ENCODE data around the gene KRT10.
"Not testable (repeated sequence)": the region's sequence is repeated elsewhere in the genome, so short reads cannot be mapped to it uniquely, and the experiment has no call there.

KRT10 gene

DNA sequence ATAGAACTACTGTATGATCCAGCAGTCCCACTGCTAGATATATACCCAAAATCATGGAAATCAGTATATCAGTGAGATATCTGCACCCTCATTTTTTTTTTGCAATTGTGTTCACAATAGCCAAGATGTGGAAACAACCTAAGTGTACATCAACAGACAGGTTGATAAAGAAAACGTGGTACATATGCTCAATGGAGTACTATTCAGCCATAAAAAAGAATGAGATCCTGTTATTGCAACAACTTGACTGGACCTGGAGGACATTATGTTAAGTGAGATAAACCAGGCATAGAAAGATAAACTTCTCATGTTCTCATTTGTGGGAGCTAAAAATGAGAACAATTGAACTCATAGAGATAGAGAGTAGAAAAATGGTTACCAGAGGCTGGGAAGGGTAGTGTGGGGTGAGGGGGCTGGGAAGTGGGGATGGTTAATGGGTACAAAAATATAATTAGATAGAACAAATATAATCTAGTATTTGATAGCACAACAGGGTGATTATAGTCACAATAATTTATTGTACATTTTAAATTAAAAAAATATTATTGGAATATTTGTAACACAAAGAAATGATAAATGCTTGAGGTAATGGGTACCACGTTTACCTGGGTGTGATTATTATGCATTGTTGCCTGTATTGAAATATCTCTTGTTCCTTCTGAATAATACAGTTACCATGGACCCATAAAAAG is 7.8 kb upstream of the KRT10 start:
- no peak for DNase-seq

DNA sequence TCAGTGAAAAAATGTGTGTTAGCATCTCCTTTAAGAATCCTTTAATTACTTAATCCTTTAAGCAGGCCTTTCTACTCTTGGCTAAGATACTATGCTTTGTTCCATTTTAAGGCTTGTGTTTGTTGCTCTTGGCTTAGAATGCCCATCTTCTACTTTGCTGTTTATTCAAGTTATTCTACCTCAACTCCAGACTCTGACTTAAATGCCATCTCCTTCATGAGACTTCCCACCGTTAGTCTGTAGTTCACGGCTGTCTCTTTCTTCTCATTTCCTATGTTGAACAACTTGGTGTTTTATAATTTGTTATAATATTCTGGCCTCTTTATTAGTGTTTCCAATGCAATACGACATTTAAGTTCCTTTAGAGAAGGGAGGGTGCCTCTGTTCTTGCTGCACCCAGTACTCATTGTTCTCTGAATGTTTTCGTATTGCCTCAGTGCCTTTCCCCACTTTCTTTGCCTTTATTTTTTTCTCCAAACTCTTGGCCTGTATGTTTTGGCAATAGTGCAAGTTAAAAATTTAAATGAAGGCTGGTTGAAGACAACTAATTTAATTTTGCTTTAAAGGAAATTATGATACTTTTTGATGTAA is 6.1 kb upstream of the KRT10 start:
- DNase-seq: no peak

DNA sequence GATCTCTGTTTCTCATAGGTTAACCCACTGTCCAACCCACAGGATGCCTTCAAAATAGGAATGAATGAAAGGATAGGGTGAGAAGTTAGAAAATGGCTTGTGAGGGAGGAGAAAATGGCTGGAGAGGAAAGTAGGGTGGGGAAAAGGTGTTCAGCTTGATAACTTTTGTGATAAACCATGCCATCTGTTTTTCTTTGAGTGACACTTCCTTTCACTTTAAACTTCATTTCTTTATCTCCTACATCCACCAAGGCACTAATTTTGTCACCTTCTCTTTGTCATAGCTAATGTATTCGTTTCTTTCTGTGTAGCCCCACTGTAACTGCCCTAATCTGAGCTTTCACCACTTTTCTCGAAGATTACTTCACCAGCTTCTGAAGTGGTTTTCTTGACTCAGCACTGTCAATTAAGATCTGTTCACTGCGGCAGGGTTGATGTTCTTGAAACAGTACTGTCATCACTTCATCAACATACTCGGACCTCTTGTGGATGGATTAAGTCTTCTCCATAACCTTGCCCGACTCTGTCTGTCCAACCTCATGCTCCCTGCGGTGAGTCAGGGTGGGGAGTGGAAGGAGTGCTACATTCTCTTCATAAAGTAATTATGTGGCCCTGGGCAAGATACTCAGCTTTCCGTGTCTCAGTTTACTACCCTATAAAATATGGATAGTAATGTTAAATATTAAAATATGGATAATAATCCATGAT is 5.5 kb upstream of the KRT10 start:
- no peak for DNase-seq

DNA sequence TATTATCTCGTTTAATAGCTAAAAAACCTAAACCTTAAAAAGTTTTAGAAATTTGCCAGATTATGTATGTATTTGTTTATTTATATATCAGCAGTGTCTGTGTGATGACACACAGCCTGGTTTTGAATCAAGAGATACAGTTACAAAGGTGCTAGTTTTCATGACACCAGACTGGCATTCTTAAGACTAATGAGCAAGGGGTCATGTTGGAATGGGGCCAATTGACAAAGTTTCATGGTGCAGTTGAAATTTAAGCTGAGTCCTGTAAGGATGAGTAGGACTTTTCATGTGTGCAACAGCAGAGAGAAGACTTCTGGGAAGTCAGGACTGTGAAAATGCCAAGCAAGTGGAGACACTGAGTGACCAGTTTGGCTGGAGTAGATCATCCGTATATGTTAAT is 3.2 kb upstream of the KRT10 start:
- DNase-seq: no peak

DNA sequence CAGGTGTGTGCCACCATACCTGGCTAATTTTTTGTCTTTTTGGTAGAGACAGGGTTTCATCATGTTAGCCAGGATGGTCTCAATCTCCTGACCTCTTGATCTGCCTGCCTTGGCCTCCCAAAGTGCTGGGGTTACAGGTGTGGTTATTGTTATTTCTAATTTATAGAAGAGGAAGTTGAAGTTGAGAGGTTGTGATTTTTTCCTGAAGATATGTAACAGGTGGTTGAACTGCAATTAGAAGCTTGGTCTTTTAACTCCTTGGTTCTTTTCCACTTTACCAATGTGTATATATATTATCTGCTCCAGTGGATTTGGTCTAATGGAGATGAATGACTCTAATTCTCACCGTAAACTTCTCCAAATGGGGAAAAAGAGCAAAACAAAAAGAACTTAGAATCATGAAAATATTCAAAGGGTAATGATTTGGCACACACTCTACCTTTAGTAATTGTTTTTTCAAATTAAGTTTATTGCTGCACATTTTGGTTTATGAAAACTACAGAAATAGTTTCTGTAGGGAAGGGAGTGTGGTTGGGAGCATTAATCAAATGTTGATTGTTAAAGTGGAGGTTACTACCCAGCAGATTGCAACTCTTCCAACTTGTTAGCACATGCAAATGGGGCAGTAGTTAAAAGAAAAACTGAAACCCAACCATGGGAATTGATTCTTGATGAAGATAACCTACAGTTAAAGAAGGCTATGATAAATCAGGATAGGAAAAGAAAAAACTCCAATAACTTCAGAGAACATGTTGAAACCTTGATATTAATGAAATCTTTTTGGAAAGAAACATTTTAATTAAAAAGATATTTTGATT is 1.8 kb upstream of the KRT10 start:
- DNase-seq: no peak

DNA sequence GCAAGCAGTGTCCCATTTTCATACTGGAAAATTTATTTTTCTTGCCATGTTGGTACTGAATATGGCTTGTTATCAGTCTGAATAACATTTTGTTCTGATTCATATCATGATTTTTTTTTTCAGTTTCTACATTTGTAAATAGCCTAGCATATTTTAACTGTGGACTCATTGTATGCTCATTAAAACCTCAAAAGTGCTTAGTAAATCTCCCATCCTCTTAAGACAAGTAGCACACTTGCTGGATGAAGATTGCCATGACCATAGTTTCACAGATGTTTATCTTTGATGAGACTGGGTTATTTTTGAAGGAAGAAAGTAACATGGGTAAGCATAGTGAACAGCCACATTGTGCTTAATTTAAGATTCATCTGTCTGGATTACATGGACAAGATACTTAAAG is 878 bp downstream of the KRT10 start:
- no peak for DNase-seq

DNA sequence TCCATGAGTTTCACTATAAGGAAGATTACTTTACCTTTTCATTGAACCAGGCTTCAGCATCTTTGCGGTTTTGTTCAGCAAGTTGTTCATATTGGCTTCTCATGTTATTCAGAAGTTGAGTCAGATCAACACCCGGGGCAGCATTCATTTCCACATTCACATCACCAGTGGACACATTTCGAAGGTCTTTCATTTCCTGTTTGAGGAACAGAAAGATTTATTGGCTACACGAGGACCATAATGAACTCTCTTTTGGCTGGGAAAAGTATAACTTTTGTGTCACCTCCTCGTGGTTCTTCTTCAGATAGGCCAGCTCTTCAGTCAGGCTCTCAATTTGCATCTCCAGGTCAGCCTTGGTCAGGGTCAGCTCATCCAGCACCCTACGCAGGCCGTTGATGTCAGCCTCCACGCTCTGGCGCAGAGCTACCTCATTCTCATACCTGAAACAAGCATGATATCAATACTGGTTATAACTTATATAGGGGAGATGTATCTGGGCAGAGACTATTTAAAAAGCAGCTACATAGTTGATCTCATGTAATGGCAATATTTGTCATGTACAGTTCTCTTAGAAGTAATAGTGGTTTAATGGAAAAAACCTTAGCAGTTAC is 2.1 kb downstream of the KRT10 start:
- no peak for DNase-seq

DNA sequence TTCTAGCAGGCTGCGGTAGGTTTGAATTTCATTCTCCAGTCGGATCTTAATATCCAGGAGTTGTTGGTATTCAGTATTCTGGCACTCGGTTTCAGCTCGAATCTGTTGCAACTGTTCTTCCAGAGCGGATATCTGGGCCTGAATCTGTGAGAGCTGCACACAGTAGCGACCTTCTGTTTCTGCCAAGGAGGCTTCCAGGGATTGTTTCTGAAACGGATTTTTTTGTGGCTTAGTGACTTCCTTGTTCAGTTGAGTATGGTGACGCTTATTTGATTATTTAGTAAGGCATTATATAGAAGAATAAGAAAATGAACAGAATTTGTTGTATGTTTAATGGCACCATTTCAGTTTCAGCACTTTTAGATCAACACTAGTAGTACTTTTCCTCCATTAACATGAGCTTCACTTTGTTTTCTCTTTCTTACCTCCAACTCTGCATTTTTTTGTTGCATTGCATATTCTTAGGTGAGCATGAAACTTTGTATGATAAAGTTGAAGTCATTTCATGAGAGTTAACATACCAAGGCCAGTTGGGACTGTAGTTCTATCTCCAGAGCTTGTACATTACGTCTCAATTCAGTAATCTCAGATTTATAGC is 2.8 kb downstream of the KRT10 start:
- no peak for DNase-seq

DNA sequence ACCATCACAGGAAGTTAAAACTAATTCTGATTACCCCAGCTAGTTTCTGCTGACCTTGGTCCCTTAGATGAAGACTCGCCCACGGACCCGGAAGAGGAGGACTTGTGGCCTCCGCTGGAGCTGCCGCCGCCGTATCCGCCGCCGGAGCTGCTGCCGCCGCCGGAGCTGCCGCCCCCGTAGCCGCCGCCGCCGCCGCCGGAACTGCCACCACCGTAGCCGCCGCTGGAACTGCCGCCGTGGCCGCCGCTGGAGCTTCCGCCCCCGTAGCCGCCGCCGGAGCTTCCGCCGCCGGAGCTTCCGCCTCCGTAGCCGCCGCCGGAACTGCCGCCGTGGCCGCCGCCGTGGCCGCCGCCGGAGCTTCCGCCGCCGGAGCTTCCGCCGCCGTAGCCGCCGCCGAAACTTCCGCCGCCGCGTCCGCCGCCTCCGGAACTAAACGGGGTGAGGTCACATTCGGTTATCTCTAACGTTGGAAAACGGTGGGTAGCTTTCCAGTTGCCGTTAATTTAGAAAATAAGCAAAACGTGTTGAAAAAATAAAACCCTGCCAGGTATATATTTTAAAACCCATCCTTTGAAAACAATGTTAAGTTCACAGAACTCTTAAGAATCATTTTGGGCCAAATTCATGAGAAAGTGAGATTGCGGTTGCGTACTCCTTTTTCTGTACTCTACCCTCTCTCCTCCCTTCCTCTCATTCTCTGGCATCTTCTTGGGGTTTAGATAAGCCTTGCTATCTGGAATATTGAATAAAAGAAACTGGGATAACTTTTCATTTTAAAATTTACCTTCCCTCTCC is 3.5 kb downstream of the KRT10 start:
- peak; percentile 63 to 83 (median 73) for DNase-seq

DNA sequence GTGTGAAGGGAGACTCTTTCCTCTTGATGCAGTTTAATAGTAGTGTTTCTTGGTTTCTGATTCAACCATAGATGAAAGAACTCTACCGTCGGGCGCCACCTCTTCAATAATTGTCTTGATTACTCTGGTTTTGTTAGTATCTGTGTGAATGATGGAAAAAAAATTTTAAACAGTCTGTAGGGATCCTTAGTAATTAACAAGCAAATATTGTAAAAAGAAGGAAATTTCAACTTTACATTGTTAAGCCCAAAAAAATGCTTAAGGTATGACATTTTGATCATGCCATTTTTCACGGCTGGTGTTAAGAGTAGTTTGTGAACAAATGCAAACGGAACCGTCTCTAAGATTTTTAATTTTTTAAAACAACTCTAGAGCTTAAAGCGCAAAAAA is 4.1 kb downstream of the KRT10 start:
- no peak for DNase-seq

DNA sequence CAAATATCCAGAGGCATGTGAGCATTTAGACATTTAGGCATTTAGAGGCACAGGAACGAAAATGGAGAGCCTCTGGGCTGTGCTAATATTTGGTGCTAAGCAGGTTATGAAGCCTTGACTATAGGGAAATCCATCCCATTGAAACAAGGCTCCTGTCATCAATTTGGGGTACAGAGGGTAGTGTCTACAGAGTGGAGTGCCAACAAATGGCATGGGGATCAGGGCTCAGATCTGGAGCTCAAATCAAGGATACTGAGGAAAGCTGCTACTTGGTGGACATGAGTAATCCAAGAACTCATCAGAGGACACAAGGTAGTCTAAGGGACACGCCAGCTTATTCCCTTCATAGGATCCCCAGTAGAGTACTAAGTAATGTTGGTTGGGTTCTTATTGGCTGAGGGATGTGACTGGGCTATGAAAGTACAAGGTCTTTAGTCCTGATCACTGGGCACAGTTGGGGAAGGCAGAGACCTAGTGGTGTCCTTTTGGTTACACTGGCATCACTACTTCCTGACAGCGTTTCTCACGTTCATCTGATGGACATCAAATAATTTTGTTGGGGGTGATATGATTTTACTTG is 5.2 kb downstream of the KRT10 start:
- DNase-seq: no peak

DNA sequence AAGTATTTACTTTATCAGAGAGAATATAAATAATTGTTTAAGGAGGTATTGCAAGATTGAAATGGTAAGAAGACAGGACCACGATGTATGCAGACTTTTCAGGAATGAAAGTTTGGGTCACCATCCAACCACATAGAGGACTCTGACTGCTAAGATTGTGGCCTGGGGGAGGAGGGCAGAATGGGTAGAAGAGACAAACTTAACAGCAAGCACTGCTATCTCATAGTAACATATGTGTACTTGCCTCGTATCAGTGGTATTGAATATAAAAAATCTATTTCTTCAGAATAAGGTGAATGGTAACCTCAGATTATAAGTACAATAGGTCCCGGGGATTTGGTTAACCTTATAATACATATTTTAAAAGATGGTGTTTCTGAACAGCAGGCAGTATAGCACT is 5.8 kb downstream of the KRT10 start:
- DNase-seq: no peak

DNA sequence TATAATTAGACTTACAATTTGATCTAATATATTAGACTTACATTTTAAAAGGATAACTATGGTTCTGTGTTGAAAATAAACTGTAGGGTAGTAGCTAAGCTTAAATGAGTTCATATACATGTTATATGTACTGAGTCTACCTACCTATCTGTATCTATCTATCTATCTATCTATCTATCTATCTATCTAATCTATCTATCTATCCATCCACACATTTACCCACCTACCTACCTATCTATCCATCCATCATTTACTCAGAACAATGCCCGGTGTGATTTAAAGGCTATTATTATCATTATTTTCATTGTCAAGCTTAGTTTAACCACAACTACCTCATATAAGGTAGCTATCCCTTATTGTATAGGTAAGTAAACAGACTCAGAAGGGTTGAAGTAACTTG is 7.0 kb downstream of the KRT10 start:
- DNase-seq: no peak

DNA sequence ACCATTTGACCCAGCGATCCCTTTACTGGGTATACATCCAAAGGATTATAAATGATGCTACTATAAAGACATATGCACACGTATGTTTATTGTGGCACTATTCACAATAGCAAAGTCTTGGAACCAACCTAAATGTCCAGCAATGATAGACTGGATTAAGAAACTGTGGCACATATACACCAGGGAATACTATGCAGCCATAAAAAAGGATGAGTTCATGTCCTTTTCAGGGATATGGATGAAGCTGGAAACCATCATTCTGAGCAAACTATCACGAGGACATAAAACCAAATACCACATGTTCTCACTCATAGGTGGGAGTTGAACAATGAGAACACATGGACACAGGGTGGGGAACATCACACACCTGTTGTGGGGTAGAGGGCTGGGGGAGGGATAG is 7.8 kb downstream of the KRT10 start:
- DNase-seq: not testable (repeated sequence)

DNA sequence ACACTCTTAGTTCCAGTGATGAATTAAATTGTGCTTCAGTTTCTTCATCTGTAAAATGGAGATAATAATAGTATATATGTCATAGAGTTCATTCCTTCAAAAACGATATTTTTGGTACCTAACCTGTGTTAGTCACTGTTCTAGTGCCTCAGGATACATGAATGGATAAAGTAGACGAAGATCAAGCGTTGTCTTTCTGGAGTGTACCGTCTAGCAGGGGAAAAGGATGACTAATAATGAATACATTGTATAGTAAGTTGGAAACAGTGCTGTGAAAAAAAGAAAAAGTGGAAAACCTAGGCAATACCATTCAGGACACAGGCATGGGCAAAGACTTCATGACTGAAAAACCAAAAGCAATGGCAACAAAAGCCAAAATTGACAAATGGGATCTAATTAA is 8.6 kb downstream of the KRT10 start:
- DNase-seq: no peak

DNA sequence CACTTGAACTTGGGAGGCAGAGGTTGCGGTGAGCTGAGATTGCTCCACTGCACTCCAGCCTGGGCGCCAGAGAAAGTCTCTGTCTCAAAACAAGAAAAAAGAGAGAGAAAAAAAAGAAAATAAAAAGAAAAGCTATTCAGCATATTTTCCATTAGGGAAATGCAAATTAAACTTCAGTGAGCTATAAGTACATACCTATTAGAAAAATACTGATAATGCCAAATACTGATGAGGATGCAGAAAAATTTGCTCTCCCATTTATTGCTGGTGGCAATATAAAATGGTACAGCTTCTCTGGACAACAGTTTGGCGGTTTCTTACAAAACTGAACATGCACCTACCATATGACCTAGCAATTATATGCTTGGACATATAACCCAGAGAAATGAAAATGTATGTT is 9.8 kb downstream of the KRT10 start:
- no peak for DNase-seq

DNA sequence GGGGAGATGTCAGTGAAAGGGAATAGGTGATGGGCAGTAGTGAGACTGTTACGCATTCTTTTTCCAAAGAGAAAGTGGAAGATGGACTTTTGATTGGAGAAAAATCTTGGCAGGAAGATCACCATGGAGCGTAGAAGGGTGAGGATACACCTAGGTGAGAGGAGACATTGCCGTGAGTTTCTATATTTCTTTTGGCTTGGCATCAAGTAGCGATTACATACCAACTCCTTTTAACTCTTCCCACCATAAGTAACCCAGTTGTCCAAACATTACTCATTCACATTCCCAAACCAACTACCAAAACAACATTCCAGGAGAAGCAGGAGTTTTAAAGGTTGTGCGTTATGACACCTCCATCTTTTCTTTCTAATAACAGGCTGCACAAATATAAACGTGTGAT is 11.9 kb downstream of the KRT10 start:
- no peak for DNase-seq

DNA sequence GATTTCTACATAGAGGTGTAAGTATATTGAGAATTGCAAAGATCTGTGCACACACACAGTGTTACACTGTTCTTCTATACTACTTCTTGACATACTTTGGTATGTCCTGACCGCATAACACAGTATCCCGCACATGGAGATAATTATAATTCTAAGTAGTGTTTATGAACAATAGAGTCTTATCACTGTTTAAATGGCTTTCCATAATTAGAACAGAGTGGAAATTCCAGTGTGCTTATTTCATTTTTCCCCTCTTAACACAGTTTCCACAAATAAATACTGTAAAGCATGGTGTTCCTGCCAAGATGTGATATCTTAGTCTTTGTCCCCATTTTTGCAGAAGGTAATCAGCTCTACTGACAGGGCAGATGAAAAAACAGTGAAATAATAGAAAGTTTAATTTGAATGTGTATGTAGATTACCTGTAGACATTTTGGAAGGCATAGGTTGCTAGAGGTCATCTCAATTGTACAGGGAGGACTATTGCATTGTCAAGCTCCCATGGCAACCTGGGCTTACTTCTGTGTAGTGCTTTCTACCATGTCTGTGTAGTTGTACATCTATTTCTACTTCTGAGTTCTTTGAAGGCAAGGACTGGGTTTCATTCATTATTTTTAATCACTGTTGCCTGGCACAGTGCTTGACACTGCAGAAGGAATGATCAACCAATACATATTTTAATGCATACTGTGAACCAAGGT is 12.5 kb downstream of the KRT10 start:
- DNase-seq: no peak

DNA sequence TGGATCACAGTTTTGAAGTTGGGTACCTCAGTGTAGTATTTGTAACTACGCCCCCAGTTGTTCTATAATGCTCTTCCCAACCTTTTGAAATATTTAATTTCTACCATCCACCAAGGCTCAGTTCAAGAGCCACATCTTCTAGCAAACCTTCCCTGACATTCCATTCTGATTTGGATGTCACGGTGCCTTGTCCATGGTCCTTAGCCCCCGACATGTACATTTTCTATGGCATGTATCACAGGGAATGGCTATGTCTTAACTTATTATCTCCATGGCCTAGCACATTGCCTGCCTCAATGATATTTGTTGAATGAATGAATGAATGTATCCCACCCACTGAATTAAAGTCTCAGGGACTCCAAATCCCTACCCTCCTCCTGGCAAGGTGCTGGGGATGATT is 16.3 kb downstream of the KRT10 start:
- no peak for DNase-seq

DNA sequence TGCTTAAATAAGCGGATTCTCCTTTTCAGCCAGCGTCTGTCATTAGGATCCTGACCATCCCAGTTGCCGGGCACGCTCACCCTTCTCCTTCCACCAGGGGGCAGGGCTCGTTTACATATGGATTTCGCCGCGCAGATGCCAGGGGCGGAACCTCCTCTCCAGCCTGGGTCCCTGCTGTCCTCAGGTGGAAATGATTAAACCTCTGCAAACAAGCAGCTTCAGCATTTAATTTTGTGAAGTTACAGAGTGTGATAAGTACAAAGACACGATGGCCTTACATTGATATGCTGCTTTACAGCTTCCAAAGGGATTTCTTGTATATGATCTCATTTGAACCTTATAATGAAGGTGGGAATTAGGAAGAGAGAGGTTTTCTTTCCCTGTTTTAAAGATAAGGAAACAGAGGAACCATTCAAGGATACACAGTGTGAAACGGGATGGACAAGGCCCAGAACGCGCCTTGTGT is 18.8 kb downstream of the KRT10 start:
- peak; percentile 30 to 63 (median 42) for DNase-seq

DNA sequence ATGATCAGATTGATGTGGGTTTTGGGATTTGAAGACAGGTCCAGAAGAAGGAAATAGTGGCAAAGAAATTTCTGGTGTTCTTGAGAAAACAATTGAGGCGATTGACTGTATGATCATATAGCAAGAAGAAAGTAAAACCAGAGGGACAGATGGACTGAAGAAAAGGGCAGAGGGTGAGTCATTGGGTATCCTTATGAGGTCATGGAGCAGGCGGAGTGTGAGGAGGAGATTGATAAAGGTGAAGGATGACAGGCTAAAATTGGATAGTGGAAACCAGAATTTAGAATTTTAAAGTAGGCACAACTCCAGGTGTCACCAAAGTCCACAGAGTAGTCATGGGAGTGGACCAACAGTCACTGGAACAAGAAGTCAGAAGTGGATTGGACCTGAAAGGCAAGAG is 21.3 kb downstream of the KRT10 start:
- DNase-seq: no peak

Measured in activated CD4-positive, CD25-positive, alpha-beta regulatory T cell (primary cell).